GM18867 (cell line): Measurements from ENCODE around the gene PRR9.
"Not testable (repeated sequence)": the region's sequence is repeated elsewhere in the genome, so short reads cannot be mapped to it uniquely, and the experiment has no call there.

Experiments
- ATAC-seq: cut with Tn5 transposase; IDR thresholded peaks from one replicate; pipeline ENCODE4 v1.9.1; 2021; ENCODE audit warnings: mild to moderate bottlenecking, moderate library complexity; ENCODE audit not compliant: unreplicated experiment

The PRR9 gene

GRCh38 chr1:153229076-153229829 is 11.9 kb downstream of the PRR9 start:
- ATAC-seq, result not testable (repeated sequence)

- ATAC-seq, result no peak
Observed at GRCh38 chr1:153231363-153231762, 14.0 kb downstream of the PRR9 start.

- no peak for ATAC-seq
Observed at GRCh38 chr1:153231785-153232184, 14.4 kb downstream of the PRR9 start.

GRCh38 chr1:153232553-153232952 is 15.2 kb downstream of the PRR9 start:
- no peak for ATAC-seq

- ATAC-seq, result no peak
Observed at GRCh38 chr1:153233448-153233847, 16.1 kb downstream of the PRR9 start.

- ATAC-seq, result no peak
Observed at GRCh38 chr1:153238527-153238926, 21.1 kb downstream of the PRR9 start.

- ATAC-seq, result no peak
Observed at GRCh38 chr1:153242160-153242559, 24.8 kb downstream of the PRR9 start.

- ATAC-seq, result no peak
Observed at GRCh38 chr1:153245466-153245865, 28.1 kb downstream of the PRR9 start.

GRCh38 chr1:153246018-153246417 is 28.6 kb downstream of the PRR9 start:
- no peak for ATAC-seq

- ATAC-seq, result no peak
Observed at GRCh38 chr1:153246825-153247224, 29.4 kb downstream of the PRR9 start.

- no peak for ATAC-seq
Observed at GRCh38 chr1:153248176-153248879, 30.9 kb downstream of the PRR9 start.

- ATAC-seq, result no peak
Observed at GRCh38 chr1:153250166-153250565, 32.8 kb downstream of the PRR9 start.

GRCh38 chr1:153251087-153251486 is 33.7 kb downstream of the PRR9 start:
- no peak for ATAC-seq

GRCh38 chr1:153251562-153251961 is 34.2 kb downstream of the PRR9 start:
- ATAC-seq, result no peak

- ATAC-seq, result no peak
Observed at GRCh38 chr1:153251988-153252387, 34.6 kb downstream of the PRR9 start.

GRCh38 chr1:153253076-153253475 is 35.7 kb downstream of the PRR9 start:
- no peak for ATAC-seq

GRCh38 chr1:153253693-153254092 is 36.3 kb downstream of the PRR9 start:
- peak; percentile 80 for ATAC-seq

- ATAC-seq, result no peak
Observed at GRCh38 chr1:153259387-153259786, 42.0 kb downstream of the PRR9 start, which contains the start of gene LORICRIN. TSS of gene LORICRIN (plus strand) at chr1:153259687. CDS start at chr1:153260950, 1,263 bp downstream.

GRCh38 chr1:153260585-153261280 is 43.3 kb downstream of the PRR9 start:
- ATAC-seq, result no peak

- no peak for ATAC-seq
Observed at GRCh38 chr1:153261281-153262069, 44.1 kb downstream of the PRR9 start.

GRCh38 chr1:153262070-153262366 is 44.6 kb downstream of the PRR9 start:
- no peak for ATAC-seq
